GM12878 (cell line): ENCODE data around the gene POSTN. TPM values are rescaled to one million over a fixed set of nuclear protein-coding genes. Genes with fewer than 3 reads are reported as not detected.

ENCODE experiments used
- ATAC-seq: fragments of 200-7000 bp; cut with Tn5 transposase; 3 replicates; pipeline ENCODE4 v1.9.1; 2020; ENCODE audit warnings: mild to moderate bottlenecking, moderate library complexity
- BruUV-seq: library from RNA; stranded (reverse); fragments of 400-500 nt; replicated peaks from 2 replicates; lab custom pipeline; 2021; lab: Mats Ljungman, UMichigan
- CTCF ChIA-PET: fragments of 300-600 bp; sonication (Branson Sonifier 250); formaldehyde crosslinking; extraction: SDS; loops from one replicate; lab custom pipeline; 2021; ENCODE audit warnings: inconsistent platforms; lab: Yijun Ruan, JAX
- POLR2A ChIA-PET: fragments of 350-600 bp; formaldehyde crosslinking; extraction: SDS; loops from one replicate; lab custom pipeline; 2021; ENCODE audit warnings: inconsistent platforms; lab: Charles Lee
- RAD21 ChIA-PET: fragments of 300-600 bp; sonication (Branson Sonifier 250); formaldehyde crosslinking; loops from one replicate; lab custom pipeline; 2023; ENCODE audit warnings: antibody characterized with exemption; ENCODE audit not compliant: unreplicated experiment; lab: Charles Lee
- SMC1A ChIA-PET: fragments of 300-600 bp; sonication (Branson Sonifier 250); formaldehyde crosslinking; loops from one replicate; lab custom pipeline; 2023; ENCODE audit not compliant: unreplicated experiment, uncharacterized antibody; lab: Charles Lee
- DNase-seq: peaks from one replicate; pipeline ENCODE4 v3.0.0-alpha.2; 2011; ENCODE audit warnings: low read depth, low spot score
- FAIRE-seq: peaks from 3 replicates; lab custom pipeline; 2011; peaks lifted over from hg19 to GRCh38; lab: Jason Lieb, UNC
- H2AFZ ChIP-seq: 2 replicates; pipeline ENCODE4 v1.6.0; 2011; ENCODE audit warnings: low read depth, low read length, control low read depth; ENCODE audit not compliant: control insufficient read depth
- H3K27ac ChIP-seq: 2 replicates; pipeline ENCODE4 v1.5.1; 2011; ENCODE audit warnings: control low read depth; ENCODE audit not compliant: control insufficient read depth, insufficient read depth
- H3K27me3 ChIP-seq, 2 experiments: replicated peaks in 1 of 2; 2 replicates each; pipeline versions ENCODE4 v1.6.0 to v1.6.1; 2011; ENCODE audit warnings: low read length in 1 of 2; ENCODE audit not compliant: control insufficient read depth in 2 of 2, insufficient read depth in 2 of 2
- H3K36me3 ChIP-seq, 2 experiments: 2 replicates each; pipeline ENCODE4 v1.5.1; 2011; ENCODE audit warnings: low read length in 1 of 2; ENCODE audit not compliant: control insufficient read depth in 2 of 2, insufficient read depth in 2 of 2
- H3K4me1 ChIP-seq: 2 replicates; pipeline ENCODE4 v1.6.1; 2011; ENCODE audit warnings: mild to moderate bottlenecking, low read length, moderate library complexity, mixed read lengths; ENCODE audit not compliant: control insufficient read depth, insufficient read depth
- H3K4me2 ChIP-seq: 2 replicates; pipeline ENCODE4 v1.6.0; 2011; ENCODE audit warnings: control low read depth; ENCODE audit not compliant: control insufficient read depth, insufficient read depth
- H3K4me3 ChIP-seq: fragments of 200-600 bp; sonication (generic); 2 replicates; pipeline ENCODE4 v1.5.1; 2016
- H3K79me2 ChIP-seq: 2 replicates; pipeline ENCODE4 v1.6.0; 2011; ENCODE audit warnings: low read length; ENCODE audit not compliant: control insufficient read depth, insufficient read depth
- H3K9ac ChIP-seq: 2 replicates; pipeline ENCODE4 v1.8.0; 2011; ENCODE audit warnings: low read length, control low read depth, mixed read lengths; ENCODE audit not compliant: control insufficient read depth, insufficient read depth
- H3K9me3 ChIP-seq: replicated peaks from 3 replicates; pipeline ENCODE4 v1.5.1; 2011; ENCODE audit warnings: mild to moderate bottlenecking, low read length; ENCODE audit not compliant: control insufficient read depth, insufficient read depth
- H4K20me1 ChIP-seq: 2 replicates; pipeline ENCODE4 v1.6.0; 2011; ENCODE audit not compliant: control insufficient read depth, insufficient read depth
- CBFB ChIP-seq: IDR thresholded peaks from 2 replicates; pipeline ENCODE4 v1.6.1; 2016; ENCODE audit warnings: antibody characterized with exemption, low read depth
- FOXK2 ChIP-seq: fragments of 450-650 bp; IDR thresholded peaks from 2 replicates; pipeline ENCODE4 v1.6.1; 2017; ENCODE audit warnings: mild to moderate bottlenecking, moderate library complexity
- JUNB ChIP-seq: IDR thresholded peaks from 2 replicates; pipeline ENCODE4 v1.6.1; 2016; ENCODE audit warnings: antibody characterized with exemption, mild to moderate bottlenecking
- MEF2B ChIP-seq: fragments of 450-650 bp; IDR thresholded peaks from 2 replicates; pipeline ENCODE4 v1.6.1; 2018; ENCODE audit warnings: mild to moderate bottlenecking, moderate library complexity; ENCODE audit not compliant: partially characterized antibody, poor library complexity, severe bottlenecking
- MYB ChIP-seq: fragments of 150-350 bp; IDR thresholded peaks from 2 replicates; pipeline ENCODE4 v1.6.1; 2014; ENCODE audit warnings: mild to moderate bottlenecking, low read depth, low read length, borderline replicate concordance
- MYC ChIP-seq: IDR thresholded peaks from 2 replicates; pipeline ENCODE4 v1.6.1; 2011; ENCODE audit warnings: mild to moderate bottlenecking, low read length, moderate library complexity, inconsistent platforms; ENCODE audit not compliant: insufficient read depth, insufficient replicate concordance, insufficient read length, severe bottlenecking
- NBN ChIP-seq: fragments of 450-650 bp; IDR thresholded peaks from 2 replicates; pipeline ENCODE4 v1.6.1; 2016
- NR2C2 ChIP-seq: IDR thresholded peaks from 2 replicates; pipeline ENCODE4 v1.6.1; 2011; ENCODE audit warnings: borderline replicate concordance, low read depth; ENCODE audit not compliant: control insufficient read depth, insufficient read length
- RBBP5 ChIP-seq: fragments of 200-600 bp; sonication (generic); conservative IDR thresholded peaks from 2 replicates; pipeline ENCODE4 v1.6.1; 2016
- WGBS: methylation state at CpG from one replicate; pipeline ENCODE4 v1.1.6; 2016; ENCODE audit warnings: low lambda C conversion rate; ENCODE audit not compliant: insufficient replicate concordance, insufficient coverage; ENCODE audit errors: missing lambda C conversion rate; 5-methylcytosine and 5-hydroxymethylcytosine counted together
- in situ Hi-C: fragments of 300-500 bp; cut with MboI; formaldehyde crosslinking; loops from 9 replicates; pipeline ENCODE4 v1.14.3; 2018; ENCODE audit warnings: mixed read lengths
- intact Hi-C: fragments of 100-400 bp; cut with micrococcal nuclease; formaldehyde crosslinking; loops from one replicate; pipeline ENCODE4 v1.14.2; 2022; ENCODE audit not compliant: unreplicated experiment
- polyA plus RNA-seq, 11 experiments: library from polyadenylated mRNA; depleted of rRNA in 4 of 11; unstranded in 6 of 11; stranded (reverse) in 5 of 11; fragments of >200 nt; fragmentation: Nextera tagmentation in 4 of 11; fragmentation: Illumina TruSeq in 1 of 11; extraction: Ambion mirVana in 4 of 11; extraction: Trizol in 1 of 11; gene quantifications; 1 replicate in 1 of 11; 2 replicates in 10 of 11; pipeline versions ENCODE4 v1.2.1 to v1.2.3, GENCODE V29; 2011 to 2016; ENCODE audit warnings: inconsistent platforms in 2 of 11, missing spikeins in 2 of 11, low read depth in 1 of 11
- total RNA-seq, 4 experiments: library from RNA; depleted of rRNA in 3 of 4; stranded (reverse); fragments of >200 nt in 3 of 4; fragmentation: Illumina TruSeq in 1 of 4; extraction: Trizol in 1 of 4; gene quantifications; 2 replicates each; pipeline versions ENCODE4 v1.2.1 to v1.2.3, GENCODE V29; 2013 to 2021
- TF ChIP-seq, protein P1 (sequence below): fragments of 450-650 bp; IDR thresholded peaks from 2 replicates; pipeline ENCODE4 v1.6.1; 2017; ENCODE audit warnings: antibody characterized with exemption, mild to moderate bottlenecking, moderate library complexity
- TF ChIP-seq, protein P2 (sequence below): fragments of 450-650 bp; IDR thresholded peaks from 2 replicates; pipeline ENCODE4 v1.6.1; 2017; ENCODE audit warnings: mild to moderate bottlenecking, moderate library complexity
- TF ChIP-seq, protein P3 (sequence below): fragments of 450-650 bp; IDR thresholded peaks from 2 replicates; pipeline ENCODE4 v1.6.1; 2017; ENCODE audit warnings: low read depth, mild to moderate bottlenecking, moderate library complexity
- TF ChIP-seq, protein P4 (sequence below): fragments of 450-650 bp; IDR thresholded peaks from 2 replicates; pipeline ENCODE4 v1.6.1; 2018; ENCODE audit warnings: borderline replicate concordance, mild to moderate bottlenecking; ENCODE audit not compliant: partially characterized antibody

The POSTN gene
- total and polyA plus RNA-seq, 10 of the 15 experiments (the other 5 are each of a cell fraction or from before 2014, with no cell fraction given), result 0.05 to 0.13 (median 0.08) TPM; not detected in 7

DNA sequence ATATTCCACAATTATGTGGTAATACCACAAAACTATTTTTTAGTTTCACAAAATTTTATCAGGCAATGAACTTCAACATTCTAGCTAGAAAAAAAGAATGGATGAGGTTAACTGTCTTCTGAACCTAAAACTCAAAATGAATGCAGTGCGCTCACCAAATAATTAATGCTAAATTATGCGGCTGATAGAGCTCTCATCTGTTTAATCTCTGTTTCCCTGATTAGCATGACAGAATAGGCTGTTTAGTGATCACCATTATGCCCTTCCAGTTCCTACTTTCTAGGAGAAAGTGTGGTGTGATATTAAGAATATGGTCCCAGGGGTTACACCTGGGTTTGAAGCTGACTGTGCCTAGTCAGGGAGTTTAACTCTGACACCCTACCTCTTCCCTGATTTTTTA, 42.8 kb upstream of the POSTN start:
- ChIA-PET CTCF (interaction anchor here (1.3 kb wide), 1 partner anchor 941 kb away, joined by 4 read pairs; no protein-coding TSS in a partner anchor), RAD21 (no interaction called here), SMC1A (interaction anchor here (1.8 kb wide), 1 partner anchor 10 kb away, joined by 5 read pairs; no protein-coding TSS in a partner anchor), POLR2A (no interaction called here)
- no peaks in the 10 kb centered on the region for H3K4me1 ChIP-seq
- FAIRE-seq (no peak), DNase-seq (no peak), ATAC-seq (no peak)
- WGBS, result 53% methylated on average over 2 of the region's 2 CpGs
- H3K4me2 ChIP-seq, result no peak overlapping the region
- H3K27ac ChIP-seq, result no peak overlapping the region
- H4K20me1 ChIP-seq, result no peaks in the 10 kb centered on the region
- H3K9ac ChIP-seq, result no peak overlapping the region
- no peaks in the 10 kb centered on the region for H3K9me3 ChIP-seq
- intact Hi-C loops (no loop called here), in situ Hi-C loops (no loop called here)
- H3K79me2 ChIP-seq, result no peaks in the 10 kb centered on the region
- H3K36me3 ChIP-seq, result no peaks in the 10 kb centered on the region
- no TSS peak for BruUV-seq
- no peaks in the 10 kb centered on the region for H3K27me3 ChIP-seq
- H2AFZ ChIP-seq, result no peak overlapping the region
- no peak overlapping the region for H3K4me3 ChIP-seq
- TF ChIP-seq NBN (no peak), MYC (no peak), MEF2B (no peak), NR2C2 (no peak), RBBP5 (no peak), JUNB (no peak), MYB (no peak), FOXK2 (no peak), CBFB (no peak)
- TF ChIP-seq, protein P1, sequence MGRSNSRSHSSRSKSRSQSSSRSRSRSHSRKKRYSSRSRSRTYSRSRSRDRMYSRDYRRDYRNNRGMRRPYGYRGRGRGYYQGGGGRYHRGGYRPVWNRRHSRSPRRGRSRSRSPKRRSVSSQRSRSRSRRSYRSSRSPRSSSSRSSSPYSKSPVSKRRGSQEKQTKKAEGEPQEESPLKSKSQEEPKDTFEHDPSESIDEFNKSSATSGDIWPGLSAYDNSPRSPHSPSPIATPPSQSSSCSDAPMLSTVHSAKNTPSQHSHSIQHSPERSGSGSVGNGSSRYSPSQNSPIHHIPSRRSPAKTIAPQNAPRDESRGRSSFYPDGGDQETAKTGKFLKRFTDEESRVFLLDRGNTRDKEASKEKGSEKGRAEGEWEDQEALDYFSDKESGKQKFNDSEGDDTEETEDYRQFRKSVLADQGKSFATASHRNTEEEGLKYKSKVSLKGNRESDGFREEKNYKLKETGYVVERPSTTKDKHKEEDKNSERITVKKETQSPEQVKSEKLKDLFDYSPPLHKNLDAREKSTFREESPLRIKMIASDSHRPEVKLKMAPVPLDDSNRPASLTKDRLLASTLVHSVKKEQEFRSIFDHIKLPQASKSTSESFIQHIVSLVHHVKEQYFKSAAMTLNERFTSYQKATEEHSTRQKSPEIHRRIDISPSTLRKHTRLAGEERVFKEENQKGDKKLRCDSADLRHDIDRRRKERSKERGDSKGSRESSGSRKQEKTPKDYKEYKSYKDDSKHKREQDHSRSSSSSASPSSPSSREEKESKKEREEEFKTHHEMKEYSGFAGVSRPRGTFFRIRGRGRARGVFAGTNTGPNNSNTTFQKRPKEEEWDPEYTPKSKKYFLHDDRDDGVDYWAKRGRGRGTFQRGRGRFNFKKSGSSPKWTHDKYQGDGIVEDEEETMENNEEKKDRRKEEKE, result no peak
- TF ChIP-seq, protein P2, sequence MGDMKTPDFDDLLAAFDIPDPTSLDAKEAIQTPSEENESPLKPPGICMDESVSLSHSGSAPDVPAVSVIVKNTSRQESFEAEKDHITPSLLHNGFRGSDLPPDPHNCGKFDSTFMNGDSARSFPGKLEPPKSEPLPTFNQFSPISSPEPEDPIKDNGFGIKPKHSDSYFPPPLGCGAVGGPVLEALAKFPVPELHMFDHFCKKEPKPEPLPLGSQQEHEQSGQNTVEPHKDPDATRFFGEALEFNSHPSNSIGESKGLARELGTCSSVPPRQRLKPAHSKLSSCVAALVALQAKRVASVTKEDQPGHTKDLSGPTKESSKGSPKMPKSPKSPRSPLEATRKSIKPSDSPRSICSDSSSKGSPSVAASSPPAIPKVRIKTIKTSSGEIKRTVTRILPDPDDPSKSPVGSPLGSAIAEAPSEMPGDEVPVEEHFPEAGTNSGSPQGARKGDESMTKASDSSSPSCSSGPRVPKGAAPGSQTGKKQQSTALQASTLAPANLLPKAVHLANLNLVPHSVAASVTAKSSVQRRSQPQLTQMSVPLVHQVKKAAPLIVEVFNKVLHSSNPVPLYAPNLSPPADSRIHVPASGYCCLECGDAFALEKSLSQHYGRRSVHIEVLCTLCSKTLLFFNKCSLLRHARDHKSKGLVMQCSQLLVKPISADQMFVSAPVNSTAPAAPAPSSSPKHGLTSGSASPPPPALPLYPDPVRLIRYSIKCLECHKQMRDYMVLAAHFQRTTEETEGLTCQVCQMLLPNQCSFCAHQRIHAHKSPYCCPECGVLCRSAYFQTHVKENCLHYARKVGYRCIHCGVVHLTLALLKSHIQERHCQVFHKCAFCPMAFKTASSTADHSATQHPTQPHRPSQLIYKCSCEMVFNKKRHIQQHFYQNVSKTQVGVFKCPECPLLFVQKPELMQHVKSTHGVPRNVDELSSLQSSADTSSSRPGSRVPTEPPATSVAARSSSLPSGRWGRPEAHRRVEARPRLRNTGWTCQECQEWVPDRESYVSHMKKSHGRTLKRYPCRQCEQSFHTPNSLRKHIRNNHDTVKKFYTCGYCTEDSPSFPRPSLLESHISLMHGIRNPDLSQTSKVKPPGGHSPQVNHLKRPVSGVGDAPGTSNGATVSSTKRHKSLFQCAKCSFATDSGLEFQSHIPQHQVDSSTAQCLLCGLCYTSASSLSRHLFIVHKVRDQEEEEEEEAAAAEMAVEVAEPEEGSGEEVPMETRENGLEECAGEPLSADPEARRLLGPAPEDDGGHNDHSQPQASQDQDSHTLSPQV, result no peak
- TF ChIP-seq, protein P3, sequence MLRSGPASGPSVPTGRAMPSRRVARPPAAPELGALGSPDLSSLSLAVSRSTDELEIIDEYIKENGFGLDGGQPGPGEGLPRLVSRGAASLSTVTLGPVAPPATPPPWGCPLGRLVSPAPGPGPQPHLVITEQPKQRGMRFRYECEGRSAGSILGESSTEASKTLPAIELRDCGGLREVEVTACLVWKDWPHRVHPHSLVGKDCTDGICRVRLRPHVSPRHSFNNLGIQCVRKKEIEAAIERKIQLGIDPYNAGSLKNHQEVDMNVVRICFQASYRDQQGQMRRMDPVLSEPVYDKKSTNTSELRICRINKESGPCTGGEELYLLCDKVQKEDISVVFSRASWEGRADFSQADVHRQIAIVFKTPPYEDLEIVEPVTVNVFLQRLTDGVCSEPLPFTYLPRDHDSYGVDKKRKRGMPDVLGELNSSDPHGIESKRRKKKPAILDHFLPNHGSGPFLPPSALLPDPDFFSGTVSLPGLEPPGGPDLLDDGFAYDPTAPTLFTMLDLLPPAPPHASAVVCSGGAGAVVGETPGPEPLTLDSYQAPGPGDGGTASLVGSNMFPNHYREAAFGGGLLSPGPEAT, result no peak
- TF ChIP-seq, protein P4, sequence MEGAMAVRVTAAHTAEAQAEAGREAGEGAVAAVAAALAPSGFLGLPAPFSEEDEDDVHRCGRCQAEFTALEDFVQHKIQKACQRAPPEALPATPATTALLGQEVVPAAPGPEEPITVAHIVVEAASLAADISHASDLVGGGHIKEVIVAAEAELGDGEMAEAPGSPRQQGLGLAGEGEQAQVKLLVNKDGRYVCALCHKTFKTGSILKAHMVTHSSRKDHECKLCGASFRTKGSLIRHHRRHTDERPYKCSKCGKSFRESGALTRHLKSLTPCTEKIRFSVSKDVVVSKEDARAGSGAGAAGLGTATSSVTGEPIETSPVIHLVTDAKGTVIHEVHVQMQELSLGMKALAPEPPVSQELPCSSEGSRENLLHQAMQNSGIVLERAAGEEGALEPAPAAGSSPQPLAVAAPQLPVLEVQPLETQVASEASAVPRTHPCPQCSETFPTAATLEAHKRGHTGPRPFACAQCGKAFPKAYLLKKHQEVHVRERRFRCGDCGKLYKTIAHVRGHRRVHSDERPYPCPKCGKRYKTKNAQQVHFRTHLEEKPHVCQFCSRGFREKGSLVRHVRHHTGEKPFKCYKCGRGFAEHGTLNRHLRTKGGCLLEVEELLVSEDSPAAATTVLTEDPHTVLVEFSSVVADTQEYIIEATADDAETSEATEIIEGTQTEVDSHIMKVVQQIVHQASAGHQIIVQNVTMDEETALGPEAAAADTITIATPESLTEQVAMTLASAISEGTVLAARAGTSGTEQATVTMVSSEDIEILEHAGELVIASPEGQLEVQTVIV, result no peak
